HUES48 (cell line): ENCODE measurements around the gene EFCAB8.
A peak's percentile ranks its signal among the peaks of the same experiment; 100 is the strongest.

Experiments used
- H3K27ac ChIP-seq: one replicate; pipeline ENCODE4 v1.7.0; 2013; ENCODE audit warnings: low read depth, low read length, inconsistent platforms
- H3K27me3 ChIP-seq: 2 replicates; pipeline ENCODE4 v1.6.1; 2013; ENCODE audit warnings: mild to moderate bottlenecking, low read length; ENCODE audit not compliant: control insufficient read depth, insufficient read depth
- H3K36me3 ChIP-seq: 2 replicates; pipeline ENCODE4 v1.6.1; 2013; ENCODE audit warnings: low read length; ENCODE audit not compliant: control insufficient read depth, insufficient read depth
- H3K4me1 ChIP-seq: 2 replicates; pipeline ENCODE4 v1.6.1; 2013; ENCODE audit warnings: mild to moderate bottlenecking, low read length; ENCODE audit not compliant: control insufficient read depth, insufficient read depth
- H3K4me3 ChIP-seq: 2 replicates; pipeline ENCODE4 v1.5.1; 2013; ENCODE audit warnings: mild to moderate bottlenecking, low read depth, low read length
- H3K9ac ChIP-seq: 2 replicates; pipeline ENCODE4 v1.6.1; 2013; ENCODE audit warnings: mild to moderate bottlenecking, low read depth, low read length, moderate library complexity
- H3K9me3 ChIP-seq: 2 replicates; pipeline ENCODE4 v1.6.1; 2013; ENCODE audit warnings: low read length; ENCODE audit not compliant: control insufficient read depth, insufficient read depth

The EFCAB8 gene, protein sequence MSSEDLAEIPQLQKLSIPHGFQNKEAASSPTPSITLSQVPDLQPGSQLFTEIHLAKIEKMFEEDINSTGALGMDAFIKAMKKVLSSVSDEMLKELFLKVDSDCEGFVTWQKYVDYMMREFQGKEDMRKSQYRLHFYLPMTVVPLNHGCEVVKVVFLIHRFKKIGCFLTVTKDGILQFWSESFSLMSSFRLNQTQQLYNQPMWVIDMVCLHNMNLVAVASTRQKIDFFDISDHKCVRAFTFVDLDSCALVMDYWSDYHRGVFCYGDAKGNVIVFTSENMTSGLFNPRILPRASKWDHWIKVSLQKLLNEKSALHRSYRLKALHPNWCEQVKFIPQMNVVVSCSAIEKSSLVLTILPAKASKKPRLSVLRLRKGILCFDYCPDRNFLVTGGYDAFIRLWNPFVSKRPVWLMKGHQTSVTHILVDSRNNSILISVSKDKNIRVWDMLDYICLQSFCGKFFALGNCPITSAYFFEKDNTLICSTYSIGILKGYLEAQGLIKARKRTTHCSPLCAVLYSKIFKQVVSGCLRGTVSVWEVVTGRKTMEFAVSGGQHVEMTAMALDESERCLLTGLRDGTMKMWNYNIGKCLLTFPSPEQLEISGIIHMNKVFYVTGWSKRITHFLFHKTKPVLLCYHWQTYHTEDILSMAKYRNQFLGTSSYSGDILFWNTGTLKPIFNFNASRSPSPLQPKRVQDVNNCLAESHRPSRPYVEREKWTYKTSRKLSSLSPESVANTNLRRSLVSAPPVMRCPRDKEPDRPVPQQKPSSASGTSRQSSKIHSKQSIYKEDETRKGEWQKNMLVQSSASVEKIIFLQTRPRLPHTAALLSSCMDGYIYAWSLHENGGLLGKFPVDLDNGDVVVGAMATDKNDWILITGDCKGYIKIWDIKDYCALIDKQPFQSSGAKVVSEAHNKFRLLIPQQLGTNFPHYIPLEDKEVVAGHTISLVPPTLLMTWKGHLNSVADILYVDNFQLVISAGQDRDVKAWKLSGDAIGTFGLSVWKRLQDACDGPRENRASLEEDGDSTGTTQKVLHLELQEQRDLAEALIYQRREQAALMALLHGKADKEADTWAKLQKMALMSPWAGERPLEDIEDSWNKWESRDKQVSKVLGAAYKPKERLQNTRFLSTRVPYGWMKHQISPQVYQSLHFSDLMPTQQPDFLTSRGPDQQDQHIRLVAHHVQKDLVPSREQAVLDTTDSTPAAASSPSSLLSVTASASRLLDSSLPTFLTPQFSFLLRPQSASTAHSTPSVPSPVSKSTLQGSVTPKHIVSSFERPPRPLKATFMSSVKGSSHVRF

DNA sequence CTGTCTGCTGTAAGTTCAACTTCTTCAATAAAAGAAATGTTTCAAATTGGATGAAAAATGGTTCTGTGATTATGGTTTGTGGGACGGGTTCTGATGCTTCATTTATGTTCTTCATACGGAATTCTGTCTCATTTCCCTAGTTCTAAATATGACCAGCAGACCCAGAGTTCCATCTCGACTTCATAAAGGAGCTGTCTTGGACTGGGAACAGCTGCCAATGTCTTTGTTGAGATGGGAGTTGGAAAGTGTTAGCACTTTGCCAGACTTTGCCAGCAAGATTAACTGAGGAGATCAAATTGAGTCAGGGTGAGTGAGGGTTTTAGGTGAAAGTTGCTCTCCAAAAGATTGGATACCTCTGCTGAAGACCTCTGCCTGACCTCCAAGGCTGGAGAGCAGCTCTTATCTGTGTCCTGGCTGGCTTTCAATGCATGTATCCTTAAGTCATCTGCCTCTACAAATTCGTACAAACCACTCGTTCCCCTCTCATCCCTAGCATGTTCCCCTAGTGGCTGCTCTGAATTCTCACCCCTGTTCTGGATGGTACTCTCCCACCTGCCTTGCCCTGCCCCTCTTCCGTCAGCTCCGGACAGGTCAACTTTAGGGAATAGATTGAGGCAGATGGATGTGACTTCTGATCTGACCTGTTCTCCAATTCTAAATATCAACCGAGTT, at the start of gene EFCAB8:
Gene EFCAB8 (plus strand): TSS at position 223 of the 672 bp plus-strand sequence. CDS start 4,870 bp downstream, outside the sequence.
- H3K9ac ChIP-seq: no peak within 1 kb of the TSS
- peak within 1 kb of the TSS; percentile 70 for H3K27ac ChIP-seq
- H3K27me3 ChIP-seq: no peaks in the 10 kb centered on the region
- 0 out of 2 replicates have a peak within 1 kb of the TSS, but pooled peaks have one; percentile 3 for H3K4me3 ChIP-seq
- H3K4me1 ChIP-seq: peaks cover 18% of the 10 kb centered on the region
- no peaks in the 10 kb centered on the region for H3K9me3 ChIP-seq
- H3K36me3 ChIP-seq: peaks cover 19% of the 10 kb centered on the region; the same call in 1 of the 2 replicates

DNA sequence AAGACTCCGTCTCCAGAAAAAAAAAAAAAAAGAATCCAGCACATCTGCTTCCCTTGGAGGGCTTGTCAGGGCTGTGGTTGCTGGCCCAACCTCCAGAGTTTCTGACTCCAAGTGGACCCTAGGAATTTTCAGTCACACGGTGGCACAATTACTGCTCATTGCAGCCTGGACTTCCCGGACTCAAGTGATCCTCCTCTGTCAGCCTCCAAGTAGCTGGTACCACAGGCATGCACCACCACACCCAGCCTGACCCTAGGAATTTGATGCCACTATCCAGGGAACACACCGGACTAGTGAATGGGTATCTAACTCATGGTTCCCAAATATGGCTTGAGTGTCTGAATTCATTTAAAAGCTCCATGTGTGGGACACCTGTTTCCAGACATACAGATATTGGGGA, 48.8 kb upstream of the EFCAB8 start:
- peaks cover 28% of the 10 kb centered on the region for H3K4me1 ChIP-seq
- peaks cover 54% of the 10 kb centered on the region for H3K36me3 ChIP-seq

DNA sequence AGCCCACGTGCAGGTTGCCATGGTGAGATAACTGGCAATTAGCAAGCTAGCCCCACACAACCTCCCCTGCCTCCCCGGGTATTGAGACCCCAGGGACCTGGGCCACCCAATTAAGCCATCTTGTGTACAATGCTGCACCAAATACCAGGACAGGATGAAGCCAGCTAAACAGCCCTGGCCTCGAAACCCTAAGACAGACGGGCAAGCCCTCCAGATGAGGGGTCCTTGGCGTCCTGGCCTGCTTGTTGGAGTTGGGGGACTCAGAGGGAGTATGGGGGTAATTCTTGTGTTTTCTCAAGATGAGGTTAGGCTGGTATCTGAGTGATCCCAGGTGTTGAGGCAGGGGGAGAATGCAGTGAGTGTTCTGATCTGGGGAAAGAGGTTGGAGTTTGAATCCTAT, 47.8 kb upstream of the EFCAB8 start:
- no peak overlapping the region for H3K9ac ChIP-seq
- H3K27me3 ChIP-seq: no peaks in the 10 kb centered on the region
- no peaks in the 10 kb centered on the region for H3K9me3 ChIP-seq
- H3K27ac ChIP-seq: no peak overlapping the region
- peaks cover 18% of the 10 kb centered on the region for H3K4me1 ChIP-seq
- H3K36me3 ChIP-seq: peaks cover 43% of the 10 kb centered on the region
- H3K4me3 ChIP-seq: no peak overlapping the region

More for the DNA sequence above, 48.8 kb upstream of the EFCAB8 start:
- Histone ChIP-seq H3K4me3 (no peak overlapping the region), H3K27ac (peak overlapping the region; percentile 2), H3K27me3 (no peaks in the 10 kb centered on the region), H3K9ac (no peak overlapping the region), H3K9me3 (no peaks in the 10 kb centered on the region)

DNA sequence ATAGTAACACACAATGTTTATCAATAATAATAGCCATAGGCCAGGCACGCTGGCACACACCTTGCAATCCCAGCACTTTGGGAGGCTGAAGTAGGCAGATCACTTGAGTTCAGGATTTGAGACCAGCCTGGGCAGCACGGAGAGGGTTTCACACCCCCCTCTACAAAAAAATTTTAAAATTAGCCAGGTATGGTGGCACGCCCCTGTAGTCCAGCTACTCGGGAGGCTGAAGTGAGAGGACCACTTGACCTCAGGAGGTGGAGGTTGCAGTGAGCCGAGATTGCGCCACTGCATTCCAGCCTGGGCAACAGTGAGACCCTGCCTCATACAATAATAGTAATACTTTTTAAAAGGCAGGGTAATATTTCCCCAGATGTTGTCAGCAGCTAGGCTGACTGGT, 46.8 kb upstream of the EFCAB8 start:
- H3K9me3 ChIP-seq: no peaks in the 10 kb centered on the region
- peaks cover 34% of the 10 kb centered on the region for H3K36me3 ChIP-seq
- no peak overlapping the region for H3K9ac ChIP-seq
- H3K27ac ChIP-seq: peak overlapping the region; percentile 0
- no peak overlapping the region for H3K4me3 ChIP-seq
- H3K27me3 ChIP-seq: no peaks in the 10 kb centered on the region
- H3K4me1 ChIP-seq: peaks cover 10% of the 10 kb centered on the region

DNA sequence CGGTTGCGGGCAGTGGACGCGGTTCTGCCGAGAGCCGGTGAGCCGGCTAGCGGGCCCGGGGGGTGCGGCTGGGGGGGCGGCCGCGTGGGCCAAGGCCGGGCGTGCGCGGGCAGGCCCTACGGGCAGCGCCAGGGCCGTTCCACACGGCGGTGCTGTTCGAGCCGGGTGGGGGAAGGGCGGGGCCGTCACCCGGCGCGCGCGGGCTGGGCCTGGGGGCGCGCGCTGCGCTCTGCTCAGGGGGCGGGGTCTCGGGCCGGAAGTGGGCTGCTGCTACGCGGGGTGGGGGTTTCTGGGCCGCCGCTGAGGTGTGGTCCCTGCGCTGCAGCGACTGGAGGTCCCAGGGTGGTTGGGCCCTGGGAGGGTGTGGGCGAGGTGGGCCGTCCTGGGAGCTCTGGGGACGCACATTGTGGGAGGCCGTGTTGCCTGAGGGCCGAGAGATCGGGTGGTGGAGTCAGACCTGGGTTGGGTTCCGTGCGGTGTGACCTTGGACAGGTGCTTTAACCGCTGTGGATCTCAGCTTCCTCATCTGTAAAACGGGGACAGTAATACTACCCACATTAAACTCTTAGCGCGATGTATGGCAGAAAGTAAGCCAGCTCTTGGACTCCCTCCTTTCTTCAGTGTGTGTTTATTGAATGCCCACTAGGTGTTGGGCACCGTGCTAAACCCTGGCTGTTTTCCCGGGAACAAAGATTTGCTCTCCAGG, 38.6 kb upstream of the EFCAB8 start:
- Histone ChIP-seq H3K9ac (peak overlapping the region; percentile 94), H3K4me1 (peaks cover 23% of the 10 kb centered on the region), H3K27me3 (no peaks in the 10 kb centered on the region), H3K36me3 (0 out of 2 replicates have a peak, but pooled peaks cover under 1% of the 10 kb centered on the region), H3K4me3 (peak overlapping the region; percentile 100), H3K27ac (peak overlapping the region; percentile 97), H3K9me3 (no peaks in the 10 kb centered on the region)

DNA sequence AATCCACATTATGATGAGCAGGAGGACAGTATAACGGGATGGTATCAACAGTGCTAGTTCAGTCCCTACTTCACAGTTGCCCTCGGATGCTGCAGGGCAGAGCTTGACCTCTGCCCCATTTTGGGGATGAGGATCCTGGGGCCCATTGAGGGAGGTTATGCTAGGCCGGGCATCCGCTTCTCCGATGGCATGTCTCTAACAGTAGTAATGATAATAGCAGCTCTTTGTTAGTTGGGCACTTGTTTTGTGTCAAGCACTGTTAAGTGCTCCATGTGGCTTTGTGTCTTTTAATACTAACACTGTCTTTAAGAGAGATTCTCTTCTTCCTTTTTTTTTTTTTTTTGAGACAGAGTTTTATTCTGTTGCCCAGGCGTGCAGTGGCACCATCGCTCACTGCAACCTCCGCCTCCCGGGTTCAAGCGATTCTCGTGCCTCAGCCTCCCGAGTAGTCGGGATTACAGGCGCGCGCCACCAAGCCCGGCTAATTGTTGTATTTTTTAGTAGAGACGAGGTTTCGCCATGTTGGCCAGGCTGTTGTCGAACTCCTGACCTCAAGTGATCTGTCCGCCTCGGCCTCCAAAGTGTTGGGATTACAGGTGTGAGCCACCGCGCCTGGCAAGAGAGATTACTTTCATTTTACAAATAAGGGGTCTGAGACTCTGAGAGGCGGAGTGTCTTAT, 37.9 kb upstream of the EFCAB8 start:
- Histone ChIP-seq H3K4me3 (peak overlapping the region; percentile 100), H3K9ac (peak overlapping the region; percentile 94), H3K9me3 (no peaks in the 10 kb centered on the region), H3K36me3 (peaks cover 5% of the 10 kb centered on the region), H3K27me3 (no peaks in the 10 kb centered on the region), H3K4me1 (peaks cover 23% of the 10 kb centered on the region), H3K27ac (peak overlapping the region; percentile 97)

DNA sequence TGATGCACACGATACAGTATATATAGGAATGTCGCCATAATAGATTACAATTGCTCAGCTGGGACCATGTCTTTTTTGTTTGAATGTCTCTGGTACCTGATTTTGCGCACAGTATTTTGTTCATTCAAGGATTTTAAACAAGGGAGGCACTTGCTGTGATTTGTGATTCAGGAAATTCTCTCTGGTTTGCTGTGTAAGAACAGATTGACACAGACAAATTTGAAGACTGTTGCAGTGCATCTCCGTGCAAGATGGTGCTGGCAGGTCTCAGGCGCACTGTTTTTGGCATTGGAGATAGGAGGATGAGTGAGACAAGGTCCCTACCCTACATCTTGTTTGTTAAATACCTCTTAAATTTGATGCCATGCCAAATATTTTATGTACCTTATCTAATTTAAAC, 36.5 kb upstream of the EFCAB8 start:
- Histone ChIP-seq H3K9ac (no peak overlapping the region), H3K4me3 (no peak overlapping the region), H3K4me1 (peaks cover 23% of the 10 kb centered on the region), H3K9me3 (no peaks in the 10 kb centered on the region), H3K27me3 (no peaks in the 10 kb centered on the region), H3K27ac (no peak overlapping the region), H3K36me3 (peaks cover 16% of the 10 kb centered on the region)

DNA sequence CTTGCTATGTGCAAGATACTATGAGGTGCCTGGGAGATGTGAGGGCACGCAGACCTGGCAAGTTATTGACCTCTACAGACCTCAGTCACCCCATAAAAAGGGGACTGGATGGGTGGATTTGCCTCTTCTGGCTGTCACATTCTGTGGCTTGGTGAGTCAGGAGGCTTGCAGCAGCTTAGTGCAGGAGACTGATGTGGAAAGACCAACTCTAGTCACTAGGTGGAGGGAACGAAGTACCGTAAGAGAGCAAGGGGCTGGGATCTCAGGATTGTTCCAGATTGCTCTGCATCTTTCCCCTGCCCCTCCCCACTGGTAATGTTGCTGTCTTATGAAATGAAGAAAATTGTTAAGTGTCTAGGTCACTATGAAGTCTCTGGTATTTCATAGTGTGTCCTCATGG, 35.6 kb upstream of the EFCAB8 start:
- no peak overlapping the region for H3K4me3 ChIP-seq
- H3K9me3 ChIP-seq: no peaks in the 10 kb centered on the region
- peaks cover 25% of the 10 kb centered on the region for H3K36me3 ChIP-seq
- no peaks in the 10 kb centered on the region for H3K27me3 ChIP-seq
- H3K27ac ChIP-seq: no peak overlapping the region
- H3K9ac ChIP-seq: no peak overlapping the region; the same call in 1 of the 2 replicates
- H3K4me1 ChIP-seq: peaks cover 23% of the 10 kb centered on the region

DNA sequence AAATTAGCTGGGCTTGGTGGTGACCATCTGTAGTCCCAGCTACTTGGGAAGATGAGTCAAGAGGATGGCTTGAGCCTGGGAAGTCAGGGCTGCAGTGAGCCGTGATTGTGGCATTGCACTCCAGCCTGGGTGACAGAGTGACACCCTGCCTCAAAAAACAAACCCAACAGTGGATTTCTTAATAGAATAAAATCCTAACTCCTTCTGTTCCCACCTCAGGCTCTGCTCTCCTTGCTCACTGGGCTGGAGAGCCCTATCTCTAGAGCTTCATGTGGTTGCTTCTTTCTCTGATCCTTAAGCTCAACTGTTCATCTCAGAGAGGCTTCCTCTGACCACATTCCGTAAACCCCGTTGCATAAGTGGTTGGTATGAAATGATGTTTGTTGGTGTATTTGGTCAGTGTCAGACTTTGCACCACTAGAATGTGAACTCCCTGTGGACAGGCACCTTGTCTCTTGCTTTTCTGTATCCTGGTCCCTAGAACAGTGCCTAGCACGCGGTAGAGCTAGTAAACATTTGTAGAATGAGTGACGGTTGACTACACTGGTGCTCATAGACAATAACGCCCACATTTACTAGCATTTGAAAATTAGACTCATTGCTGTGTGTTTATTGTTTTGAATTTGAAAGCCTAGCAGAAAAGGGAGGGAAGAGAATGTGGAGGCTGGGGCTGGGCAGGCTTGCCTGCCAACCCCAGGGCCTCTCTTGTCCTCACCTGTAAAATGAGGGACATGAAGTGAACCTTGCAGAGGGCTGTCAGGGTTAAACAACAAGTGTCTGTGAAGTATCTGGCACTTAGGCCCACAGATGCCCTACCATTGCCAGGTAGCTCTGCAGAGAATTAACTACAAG, 34.8 kb upstream of the EFCAB8 start:
- Histone ChIP-seq H3K4me3 (no peak overlapping the region), H3K36me3 (peaks cover 32% of the 10 kb centered on the region), H3K27me3 (no peaks in the 10 kb centered on the region), H3K9ac (no peak overlapping the region), H3K27ac (no peak overlapping the region), H3K4me1 (peaks cover 23% of the 10 kb centered on the region), H3K9me3 (no peaks in the 10 kb centered on the region)
